Epithelial cell of esophagus (primary cell): ENCODE results near the gene EXOC8.

Experiments used
- DNase-seq: peaks from one replicate; pipeline ENCODE4 v3.0.0; 2010; ENCODE audit warnings: low read depth
- H3K4me3 ChIP-seq: 2 replicates; pipeline ENCODE4 v1.5.1; 2011; ENCODE audit warnings: mild to moderate bottlenecking, low read length, control low read depth
- TF ChIP-seq, protein P1 (sequence below): IDR thresholded peaks from 2 replicates; pipeline ENCODE4 v1.5.1; 2011; ENCODE audit warnings: low read depth, mild to moderate bottlenecking, low read length, control low read depth, inconsistent platforms; ENCODE audit not compliant: insufficient read depth; ENCODE audit errors: missing control alignments

The EXOC8 gene, protein sequence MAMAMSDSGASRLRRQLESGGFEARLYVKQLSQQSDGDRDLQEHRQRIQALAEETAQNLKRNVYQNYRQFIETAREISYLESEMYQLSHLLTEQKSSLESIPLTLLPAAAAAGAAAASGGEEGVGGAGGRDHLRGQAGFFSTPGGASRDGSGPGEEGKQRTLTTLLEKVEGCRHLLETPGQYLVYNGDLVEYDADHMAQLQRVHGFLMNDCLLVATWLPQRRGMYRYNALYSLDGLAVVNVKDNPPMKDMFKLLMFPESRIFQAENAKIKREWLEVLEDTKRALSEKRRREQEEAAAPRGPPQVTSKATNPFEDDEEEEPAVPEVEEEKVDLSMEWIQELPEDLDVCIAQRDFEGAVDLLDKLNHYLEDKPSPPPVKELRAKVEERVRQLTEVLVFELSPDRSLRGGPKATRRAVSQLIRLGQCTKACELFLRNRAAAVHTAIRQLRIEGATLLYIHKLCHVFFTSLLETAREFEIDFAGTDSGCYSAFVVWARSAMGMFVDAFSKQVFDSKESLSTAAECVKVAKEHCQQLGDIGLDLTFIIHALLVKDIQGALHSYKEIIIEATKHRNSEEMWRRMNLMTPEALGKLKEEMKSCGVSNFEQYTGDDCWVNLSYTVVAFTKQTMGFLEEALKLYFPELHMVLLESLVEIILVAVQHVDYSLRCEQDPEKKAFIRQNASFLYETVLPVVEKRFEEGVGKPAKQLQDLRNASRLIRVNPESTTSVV

GRCh38 chr1:231337472-231338269, at the start of gene EXOC8:
Gene EXOC8, minus strand, starts transcription at chr1:231337852. Its CDS starts 107 bp downstream, at chr1:231337745.
- H3K4me3 ChIP-seq: peak within 1 kb of the TSS; percentile 99
- DNase-seq: peak; percentile 95
- TF ChIP-seq, protein P1, sequence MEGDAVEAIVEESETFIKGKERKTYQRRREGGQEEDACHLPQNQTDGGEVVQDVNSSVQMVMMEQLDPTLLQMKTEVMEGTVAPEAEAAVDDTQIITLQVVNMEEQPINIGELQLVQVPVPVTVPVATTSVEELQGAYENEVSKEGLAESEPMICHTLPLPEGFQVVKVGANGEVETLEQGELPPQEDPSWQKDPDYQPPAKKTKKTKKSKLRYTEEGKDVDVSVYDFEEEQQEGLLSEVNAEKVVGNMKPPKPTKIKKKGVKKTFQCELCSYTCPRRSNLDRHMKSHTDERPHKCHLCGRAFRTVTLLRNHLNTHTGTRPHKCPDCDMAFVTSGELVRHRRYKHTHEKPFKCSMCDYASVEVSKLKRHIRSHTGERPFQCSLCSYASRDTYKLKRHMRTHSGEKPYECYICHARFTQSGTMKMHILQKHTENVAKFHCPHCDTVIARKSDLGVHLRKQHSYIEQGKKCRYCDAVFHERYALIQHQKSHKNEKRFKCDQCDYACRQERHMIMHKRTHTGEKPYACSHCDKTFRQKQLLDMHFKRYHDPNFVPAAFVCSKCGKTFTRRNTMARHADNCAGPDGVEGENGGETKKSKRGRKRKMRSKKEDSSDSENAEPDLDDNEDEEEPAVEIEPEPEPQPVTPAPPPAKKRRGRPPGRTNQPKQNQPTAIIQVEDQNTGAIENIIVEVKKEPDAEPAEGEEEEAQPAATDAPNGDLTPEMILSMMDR: no peak

GRCh38 chr1:231386466-231386865, 48.8 kb upstream of the EXOC8 start:
- H3K4me3 ChIP-seq: no peak overlapping the region
- no peak for DNase-seq
- TF ChIP-seq, protein P1: no peak

DNA sequence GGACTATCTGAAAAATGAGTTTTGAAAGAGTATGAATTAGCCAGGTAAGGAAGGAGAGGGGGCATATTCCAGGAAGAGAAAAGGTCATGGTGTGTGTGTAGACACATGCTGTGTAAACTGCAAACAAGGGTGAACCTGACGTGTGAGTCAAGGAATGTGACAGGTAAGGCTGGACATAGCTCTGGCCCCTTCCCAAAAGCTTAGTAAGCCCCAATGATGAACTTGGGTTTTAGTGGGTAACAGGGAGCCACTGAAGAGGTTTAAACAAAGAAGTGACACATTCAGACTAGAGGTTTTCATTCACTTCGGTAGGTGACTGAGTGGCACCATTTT, 47.7 kb upstream of the EXOC8 start:
- TF ChIP-seq, protein P1: no peak
- no peak overlapping the region for H3K4me3 ChIP-seq
- DNase-seq: peak; percentile 75

DNA sequence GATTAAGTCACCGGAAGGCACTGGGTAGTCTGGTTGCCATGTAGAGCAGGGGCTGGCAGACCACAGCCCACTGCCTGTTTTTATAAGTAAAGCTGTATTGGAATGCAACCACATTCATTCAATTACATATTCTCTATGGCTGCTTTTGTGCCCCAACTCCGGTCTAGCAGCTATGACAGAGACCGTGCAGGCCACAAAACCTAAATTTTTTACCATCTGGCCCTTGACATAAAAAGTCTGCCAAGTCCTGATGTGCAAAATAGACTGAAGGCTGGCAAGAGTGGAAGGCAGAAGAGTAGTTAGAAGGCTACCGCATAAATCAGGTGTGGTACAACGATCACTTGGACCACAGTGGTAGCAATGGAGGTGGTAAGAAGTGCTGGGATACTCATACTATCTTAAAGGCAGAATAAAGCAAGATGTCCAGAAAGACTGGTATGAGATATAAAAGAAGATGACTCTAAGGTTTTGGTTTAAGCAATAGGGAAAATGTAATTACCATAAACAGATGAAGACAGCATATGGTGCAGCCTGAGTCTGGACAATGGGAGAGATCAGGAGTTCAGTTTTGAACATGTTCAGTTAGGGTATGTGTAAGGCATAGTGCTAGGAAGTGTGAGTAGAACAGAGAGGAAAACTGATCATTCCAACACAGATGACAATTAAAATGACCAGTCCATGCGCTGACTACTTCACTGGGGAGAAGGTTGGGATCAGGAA, 47.2 kb upstream of the EXOC8 start:
- TF ChIP-seq, protein P1: no peak
- H3K4me3 ChIP-seq: no peak overlapping the region
- DNase-seq: no peak

DNA sequence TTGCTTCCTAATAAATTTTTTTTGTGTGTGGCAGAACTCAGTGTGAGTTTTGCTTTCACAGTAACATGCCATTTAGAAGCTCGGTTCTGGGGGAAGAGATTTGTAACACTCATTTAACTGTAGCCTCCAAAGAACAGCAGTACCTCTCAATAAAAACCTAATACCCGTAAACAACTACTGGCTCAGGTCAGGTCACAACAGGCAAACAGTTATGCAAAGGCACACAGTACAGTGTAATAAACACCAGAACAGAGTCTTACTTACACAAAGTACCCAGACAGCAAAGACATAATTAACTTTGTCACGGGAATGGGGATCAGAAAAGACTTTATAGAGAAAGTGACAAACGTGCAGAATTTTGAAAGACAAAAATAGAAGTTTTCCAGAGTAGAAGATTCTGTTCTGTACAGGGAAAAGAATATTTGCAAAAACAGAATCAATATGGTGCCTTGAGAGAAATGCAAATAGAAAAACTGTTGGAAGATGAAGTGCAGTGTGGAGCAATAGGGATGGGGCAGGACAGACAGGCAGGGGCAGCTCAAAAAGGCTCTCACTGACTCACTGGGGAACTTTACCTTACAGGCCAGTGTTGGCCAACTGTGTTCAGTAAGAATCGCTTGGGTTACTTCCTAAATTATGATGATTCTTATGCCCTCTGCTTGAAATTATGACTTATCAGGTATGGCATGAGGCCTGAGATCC, 45.7 kb upstream of the EXOC8 start:
- peak; percentile 93 for DNase-seq
- TF ChIP-seq, protein P1: no peak
- H3K4me3 ChIP-seq: no peak overlapping the region

DNA sequence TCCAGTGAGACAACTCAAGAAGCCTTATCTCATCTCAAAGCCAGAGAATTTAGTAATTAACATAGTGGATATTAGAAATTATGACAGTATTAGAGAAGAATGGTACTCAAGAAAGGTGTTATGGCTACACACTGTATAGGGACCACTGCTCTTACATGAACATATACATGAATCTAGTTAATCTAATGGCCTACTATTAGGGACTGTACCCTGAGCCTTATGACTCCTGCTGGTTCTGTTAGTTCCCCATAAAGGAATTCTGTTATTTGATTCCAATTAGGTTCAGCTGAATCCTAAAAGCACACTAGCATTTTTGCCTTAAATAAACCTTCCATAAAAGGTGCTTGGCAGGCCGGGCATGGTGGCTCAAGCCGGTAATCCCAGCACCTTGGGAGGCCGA, 44.8 kb upstream of the EXOC8 start:
- H3K4me3 ChIP-seq: no peak overlapping the region
- DNase-seq: no peak
- TF ChIP-seq, protein P1: no peak
